Skeletal muscle satellite cell (primary cell): ENCODE data around the gene ELMO1.

Source experiments
- H3K27me3 ChIP-seq: 2 replicates; pipeline ENCODE4 v1.7.0; 2013; ENCODE audit warnings: low read length; ENCODE audit not compliant: control insufficient read depth, insufficient read depth
- H3K36me3 ChIP-seq: 2 replicates; pipeline ENCODE4 v1.7.0; 2013; ENCODE audit warnings: mild to moderate bottlenecking, control low read depth, low read length; ENCODE audit not compliant: insufficient read depth
- H3K4me1 ChIP-seq: 2 replicates; pipeline ENCODE4 v1.7.0; 2013; ENCODE audit warnings: low read length; ENCODE audit not compliant: control insufficient read depth, insufficient read depth
- H3K4me2 ChIP-seq: 2 replicates; pipeline ENCODE4 v1.7.0; 2013; ENCODE audit warnings: mild to moderate bottlenecking, low read length
- H3K4me3 ChIP-seq: 2 replicates; pipeline ENCODE4 v1.7.0; 2013; ENCODE audit warnings: low read length
- H3K9ac ChIP-seq: 2 replicates; pipeline ENCODE4 v1.7.0; 2013; ENCODE audit warnings: mild to moderate bottlenecking, low read depth, low read length, moderate library complexity
- H3K9me3 ChIP-seq: replicated peaks from 2 replicates; pipeline ENCODE4 v1.7.0; 2013; ENCODE audit warnings: mild to moderate bottlenecking, control low read depth, low read length

Gene ELMO1

DNA sequence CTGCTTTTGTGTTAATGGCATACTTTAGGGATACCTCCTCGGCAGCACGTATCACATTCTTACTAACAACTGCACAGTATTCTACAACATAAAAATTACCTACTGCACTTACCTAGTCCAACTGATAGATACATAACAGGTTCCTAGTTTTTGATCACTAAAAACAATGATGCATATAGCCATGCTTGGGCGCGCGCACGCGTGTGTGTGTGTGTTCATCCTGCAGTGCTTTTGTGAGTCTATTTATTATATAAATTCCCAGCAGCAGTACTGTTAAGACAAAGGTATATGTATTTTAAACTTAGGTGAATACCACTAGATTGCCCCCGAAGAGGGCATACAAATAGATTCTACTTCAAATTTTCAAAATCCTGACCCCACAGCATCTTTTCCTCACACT, 181.4 kb downstream of the ELMO1 start:
- Histone ChIP-seq H3K36me3 (no peaks in the 10 kb centered on the region), H3K27me3 (no peaks in the 10 kb centered on the region), H3K9me3 (no peaks in the 10 kb centered on the region), H3K4me2 (no peak overlapping the region), H3K4me1 (no peaks in the 10 kb centered on the region), H3K4me3 (no peak overlapping the region), H3K9ac (no peak overlapping the region)

DNA sequence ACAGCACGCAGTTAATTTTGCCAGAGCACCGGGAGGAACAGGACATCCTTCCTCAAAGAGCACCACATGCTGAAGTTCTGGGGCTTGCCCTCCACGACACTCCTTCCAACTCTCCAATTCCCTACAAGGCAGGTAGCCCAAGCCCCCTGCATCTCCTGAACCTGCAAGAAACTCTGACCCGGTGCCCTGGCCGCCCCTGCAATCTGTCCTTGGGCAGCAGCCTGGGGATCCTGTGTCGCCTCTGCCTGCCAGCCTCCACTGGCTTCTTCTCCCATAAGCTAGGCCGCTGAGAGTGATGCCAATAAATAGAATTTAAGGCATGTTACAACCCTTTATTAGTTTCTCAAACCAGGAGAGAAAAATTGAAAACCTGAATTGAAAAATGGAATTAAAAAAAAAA, 182.8 kb downstream of the ELMO1 start:
- Histone ChIP-seq H3K36me3 (no peaks in the 10 kb centered on the region), H3K4me3 (no peak overlapping the region), H3K9ac (no peak overlapping the region), H3K9me3 (no peaks in the 10 kb centered on the region), H3K27me3 (no peaks in the 10 kb centered on the region), H3K4me2 (no peak overlapping the region), H3K4me1 (no peaks in the 10 kb centered on the region)

DNA sequence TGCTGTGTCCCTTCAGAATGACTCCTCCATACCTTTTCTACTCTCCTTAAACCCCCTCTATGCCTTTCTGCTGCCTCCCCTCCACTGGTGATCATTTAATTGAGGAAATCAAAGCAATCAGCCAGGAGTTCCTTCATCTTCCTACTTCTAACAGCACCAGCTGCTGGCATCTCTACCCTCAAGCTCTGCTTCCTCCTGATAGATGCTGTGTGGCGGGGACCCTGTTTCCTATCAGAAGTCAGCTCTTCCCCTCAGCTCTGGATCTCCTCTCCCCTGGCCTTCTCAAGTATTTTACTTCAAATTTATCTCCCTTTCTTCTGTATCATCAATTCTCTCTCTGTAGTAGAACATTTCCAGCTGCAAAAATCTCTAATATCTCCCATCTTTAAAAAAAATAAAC, 183.7 kb downstream of the ELMO1 start:
- Histone ChIP-seq H3K4me3 (no peak overlapping the region), H3K4me2 (no peak overlapping the region), H3K4me1 (no peaks in the 10 kb centered on the region), H3K9me3 (no peaks in the 10 kb centered on the region), H3K9ac (no peak overlapping the region), H3K36me3 (no peaks in the 10 kb centered on the region), H3K27me3 (no peaks in the 10 kb centered on the region)

DNA sequence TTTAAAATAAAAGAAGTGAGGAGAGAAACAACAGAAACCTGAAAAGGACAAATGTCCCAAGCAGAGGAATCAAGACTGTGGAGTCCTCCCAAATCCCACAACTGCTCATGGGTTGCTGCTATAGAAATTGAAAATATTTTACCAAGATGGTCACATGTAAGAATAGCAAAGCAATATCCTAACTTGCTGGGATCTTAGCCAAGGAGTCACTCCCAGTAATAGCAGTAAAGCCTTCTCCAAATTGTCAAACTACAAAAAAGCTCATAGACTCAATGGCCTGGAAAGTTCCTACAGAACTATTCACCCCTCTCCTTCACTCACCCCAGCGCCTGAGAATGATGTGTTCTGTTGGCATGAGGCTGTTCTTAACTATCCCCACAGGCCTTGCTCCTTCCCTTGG, 186.5 kb downstream of the ELMO1 start:
- Histone ChIP-seq H3K27me3 (no peaks in the 10 kb centered on the region), H3K4me3 (no peak overlapping the region), H3K9me3 (no peaks in the 10 kb centered on the region), H3K36me3 (no peaks in the 10 kb centered on the region), H3K4me2 (no peak overlapping the region), H3K9ac (no peak overlapping the region), H3K4me1 (no peaks in the 10 kb centered on the region)

DNA sequence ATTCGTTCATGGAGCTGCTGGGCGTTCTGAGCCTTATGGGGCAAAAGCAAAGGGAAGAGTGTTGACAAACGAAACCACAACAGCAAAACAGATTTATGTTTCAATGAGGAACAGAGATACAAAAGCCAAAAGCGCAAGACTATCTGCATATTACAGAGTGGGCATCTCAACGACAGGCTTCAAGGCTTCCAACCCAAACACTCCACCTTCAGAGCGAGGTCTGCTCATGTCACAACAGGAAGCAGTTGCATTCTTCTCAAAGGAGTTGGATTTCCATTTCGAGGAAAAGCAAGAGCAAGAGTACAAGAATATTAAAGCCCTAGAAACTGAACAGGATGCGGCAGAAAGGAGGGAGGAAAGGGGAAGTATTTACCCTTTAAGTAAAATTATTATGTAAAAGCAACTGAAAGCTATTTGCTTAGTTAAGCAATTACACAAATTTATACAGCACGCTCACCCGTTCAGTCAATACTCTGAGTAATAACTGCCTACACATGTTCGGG, 189.3 kb downstream of the ELMO1 start:
- no peaks in the 10 kb centered on the region for H3K27me3 ChIP-seq
- no peaks in the 10 kb centered on the region for H3K4me1 ChIP-seq
- no peak overlapping the region for H3K4me3 ChIP-seq
- H3K4me2 ChIP-seq = no peak overlapping the region
- no peaks in the 10 kb centered on the region for H3K9me3 ChIP-seq
- no peaks in the 10 kb centered on the region for H3K36me3 ChIP-seq
- H3K9ac ChIP-seq = no peak overlapping the region

DNA sequence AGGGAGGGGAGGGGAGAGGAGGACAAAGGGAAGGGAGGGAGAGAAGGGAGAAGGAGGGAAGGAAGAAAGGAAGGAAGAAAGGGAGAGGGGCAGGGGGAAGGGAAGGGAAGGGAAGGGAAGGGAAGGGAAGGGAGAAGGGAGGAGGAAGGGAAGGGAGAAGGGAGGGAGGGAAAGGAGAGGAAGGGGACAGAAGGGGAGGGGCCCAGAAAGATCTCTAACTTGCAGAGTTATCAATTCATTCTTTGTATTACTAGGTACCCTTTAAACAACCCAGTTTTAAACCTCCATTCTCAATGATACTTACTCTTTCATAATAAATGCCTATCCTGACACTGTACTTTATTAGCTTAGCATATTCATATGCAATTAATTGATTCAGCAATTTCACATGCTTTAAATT, 192.0 kb downstream of the ELMO1 start:
- Histone ChIP-seq H3K4me2 (no peak overlapping the region), H3K27me3 (no peaks in the 10 kb centered on the region), H3K4me1 (no peaks in the 10 kb centered on the region), H3K4me3 (no peak overlapping the region), H3K36me3 (no peaks in the 10 kb centered on the region), H3K9me3 (no peaks in the 10 kb centered on the region), H3K9ac (no peak overlapping the region)

DNA sequence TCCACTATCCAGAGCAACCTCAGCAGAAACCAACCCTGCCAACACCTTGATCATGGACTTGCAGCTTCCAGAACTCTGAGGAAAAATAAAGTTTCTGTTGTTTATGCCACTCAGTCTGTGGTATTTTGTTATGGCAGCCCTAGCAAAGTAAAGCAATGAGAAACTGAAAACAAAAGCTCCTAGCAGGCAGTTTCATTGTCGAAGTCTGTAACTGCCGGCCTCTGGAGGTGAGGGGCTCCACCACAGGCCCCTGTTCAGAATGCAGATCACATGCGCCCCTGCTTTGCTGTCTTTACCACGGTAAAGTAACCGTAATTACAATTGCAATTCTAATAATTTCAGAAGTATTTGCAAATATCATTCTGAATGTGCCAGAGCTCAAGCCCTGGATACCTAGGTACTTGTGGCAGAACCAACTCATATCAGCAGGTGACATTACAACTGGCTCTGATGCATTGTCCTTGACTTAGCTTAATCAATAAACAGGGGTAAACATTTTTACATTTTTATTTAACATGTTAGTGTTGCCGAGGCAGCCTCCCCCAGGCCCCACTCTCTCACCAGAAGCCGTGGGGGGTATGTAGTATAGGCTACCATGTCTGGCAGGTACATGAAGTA, 193.2 kb downstream of the ELMO1 start:
- no peak overlapping the region for H3K4me3 ChIP-seq
- no peaks in the 10 kb centered on the region for H3K36me3 ChIP-seq
- H3K9me3 ChIP-seq = no peaks in the 10 kb centered on the region
- no peaks in the 10 kb centered on the region for H3K4me1 ChIP-seq
- no peak overlapping the region for H3K9ac ChIP-seq
- H3K27me3 ChIP-seq = no peaks in the 10 kb centered on the region
- no peak overlapping the region for H3K4me2 ChIP-seq

DNA sequence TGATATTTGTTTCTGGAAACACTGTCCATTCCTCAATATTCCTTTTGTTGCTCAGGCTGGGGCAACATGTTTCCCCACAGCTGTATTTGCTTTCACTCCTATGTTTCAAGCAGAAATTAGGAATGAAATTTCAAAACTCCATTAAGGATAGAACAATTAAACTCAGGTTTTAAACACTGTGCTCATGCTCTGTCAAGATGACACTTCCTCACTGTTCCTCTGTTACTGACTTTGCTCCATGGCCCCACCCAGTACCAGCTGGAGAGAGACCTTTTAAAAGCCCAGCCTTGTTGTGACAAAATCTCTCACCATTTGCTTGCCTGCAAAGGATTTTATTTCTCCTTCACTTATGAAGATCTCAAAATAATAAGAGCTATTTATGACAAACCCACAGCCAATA, 197.4 kb downstream of the ELMO1 start:
- Histone ChIP-seq H3K4me1 (no peaks in the 10 kb centered on the region), H3K4me2 (no peak overlapping the region), H3K4me3 (no peak overlapping the region), H3K9ac (no peak overlapping the region), H3K27me3 (no peaks in the 10 kb centered on the region), H3K36me3 (no peaks in the 10 kb centered on the region), H3K9me3 (no peaks in the 10 kb centered on the region)

DNA sequence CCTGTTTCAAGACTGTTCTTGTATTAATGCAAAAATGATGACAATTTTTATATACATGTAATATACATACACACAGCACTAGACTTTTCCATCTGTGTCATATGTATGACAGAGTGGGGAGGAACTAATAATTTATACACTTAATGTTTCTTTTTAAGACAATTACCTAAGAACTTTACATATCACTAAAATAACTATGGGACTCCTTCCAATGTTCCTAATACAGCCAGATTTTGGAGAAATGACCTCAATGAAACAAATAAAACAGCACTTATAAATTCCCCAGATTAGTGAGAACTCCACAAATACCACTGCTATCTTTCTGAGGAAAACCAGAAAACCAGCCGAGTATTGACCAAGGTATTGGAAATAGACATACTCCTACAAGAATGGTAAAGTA, 199.4 kb downstream of the ELMO1 start:
- H3K36me3 ChIP-seq = no peaks in the 10 kb centered on the region
- no peak overlapping the region for H3K9ac ChIP-seq
- H3K4me3 ChIP-seq = no peak overlapping the region
- no peaks in the 10 kb centered on the region for H3K27me3 ChIP-seq
- no peaks in the 10 kb centered on the region for H3K4me1 ChIP-seq
- no peak overlapping the region for H3K4me2 ChIP-seq
- H3K9me3 ChIP-seq = no peaks in the 10 kb centered on the region

DNA sequence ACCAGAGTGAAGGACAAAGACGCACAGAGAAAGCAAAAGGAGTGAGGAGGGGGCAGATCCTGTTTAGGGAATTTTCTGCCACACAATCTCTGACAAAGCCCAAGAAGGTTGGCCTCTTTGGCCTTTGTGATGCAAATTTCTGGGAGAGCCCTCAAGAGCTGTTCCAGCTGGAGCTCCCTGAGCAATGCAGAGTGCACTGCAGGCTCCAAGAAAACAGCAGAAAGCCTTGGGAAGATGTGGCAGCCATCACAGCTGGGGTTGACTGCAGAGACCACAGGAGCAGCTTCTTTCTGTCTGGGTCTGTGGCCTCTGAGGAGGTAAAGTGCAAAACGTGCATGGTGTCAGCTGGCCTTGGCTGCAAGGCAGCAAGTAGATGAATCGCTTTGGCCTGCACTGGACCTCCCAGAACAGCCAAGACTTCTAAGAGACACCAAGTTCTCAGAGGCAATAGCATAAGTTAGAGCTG, 200.2 kb downstream of the ELMO1 start:
- Histone ChIP-seq H3K9me3 (no peaks in the 10 kb centered on the region), H3K4me1 (no peaks in the 10 kb centered on the region), H3K4me3 (no peak overlapping the region), H3K27me3 (no peaks in the 10 kb centered on the region), H3K36me3 (no peaks in the 10 kb centered on the region), H3K9ac (no peak overlapping the region), H3K4me2 (no peak overlapping the region)

DNA sequence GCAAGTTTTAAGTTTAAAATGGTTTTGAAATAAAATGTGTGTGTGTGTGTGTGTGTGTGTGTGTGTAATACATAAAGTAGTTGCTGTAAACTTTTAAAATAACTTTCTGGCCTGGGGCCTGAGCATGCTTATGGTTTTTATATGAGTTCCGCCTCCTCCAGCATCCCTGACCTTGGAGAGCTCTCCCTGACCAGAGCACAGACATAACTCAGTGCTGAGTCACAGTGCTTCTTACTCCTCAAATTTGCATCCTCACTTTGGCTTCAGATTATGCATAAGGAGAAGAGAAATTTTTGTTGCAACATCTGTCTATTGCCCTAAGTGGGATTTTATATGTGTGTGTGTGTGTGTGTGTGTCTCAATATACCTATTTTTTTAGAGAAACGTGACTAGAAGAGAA, 200.8 kb downstream of the ELMO1 start:
- Histone ChIP-seq H3K9me3 (no peaks in the 10 kb centered on the region), H3K36me3 (no peaks in the 10 kb centered on the region), H3K4me1 (no peaks in the 10 kb centered on the region)

DNA sequence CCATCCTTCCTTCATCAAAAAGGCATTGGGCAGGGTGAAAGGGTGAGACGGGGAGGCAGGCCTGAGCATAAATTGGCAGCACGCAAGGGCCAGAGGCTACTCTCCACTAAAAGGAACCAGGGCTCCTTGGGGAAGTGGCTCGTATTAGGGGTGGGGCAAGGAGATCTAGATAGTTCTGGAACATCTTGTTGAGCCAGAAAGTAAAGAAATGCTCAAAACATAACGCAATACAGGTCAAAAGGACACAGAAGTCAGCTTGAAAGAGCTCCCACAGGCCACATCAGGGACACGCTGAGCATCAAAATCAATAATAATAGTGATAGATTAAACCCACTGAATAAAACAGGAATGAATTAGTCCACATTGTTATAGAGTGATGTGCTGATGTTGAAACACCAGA, 203.1 kb downstream of the ELMO1 start:
- Histone ChIP-seq H3K4me2 (no peak overlapping the region), H3K36me3 (no peaks in the 10 kb centered on the region), H3K9ac (no peak overlapping the region), H3K27me3 (no peaks in the 10 kb centered on the region), H3K4me1 (no peaks in the 10 kb centered on the region), H3K9me3 (no peaks in the 10 kb centered on the region), H3K4me3 (no peak overlapping the region)

More for the DNA sequence above, 200.8 kb downstream of the ELMO1 start:
- no peaks in the 10 kb centered on the region for H3K27me3 ChIP-seq
- H3K9ac ChIP-seq = no peak overlapping the region
- no peak overlapping the region for H3K4me3 ChIP-seq
- H3K4me2 ChIP-seq = no peak overlapping the region
